Kidney (tissue), 14 donors: ENCODE data around the gene HSPA1A. TPM values are rescaled to one million over a fixed set of nuclear protein-coding genes. Genes with fewer than 3 reads are reported as not detected.

Experiments
- DNase-seq, 5 donors: peaks; one replicate each; pipeline ENCODE4 v3.0.0-alpha.2; 2013 to 2020
- FAIRE-seq: peaks from 2 replicates; lab custom pipeline; 2012; peaks lifted over from hg19 to GRCh38; lab: Jason Lieb, UNC
- H3K27ac ChIP-seq, 2 donors: one replicate each; pipeline ENCODE4 v1.7.0; 2013; ENCODE audit warnings: low read depth in 2 of 2, low read length in 2 of 2, inconsistent platforms in 1 of 2
- H3K27me3 ChIP-seq: one replicate; pipeline ENCODE4 v1.7.1; 2013; ENCODE audit warnings: low read length, inconsistent platforms; ENCODE audit not compliant: control insufficient read depth, insufficient read depth
- H3K36me3 ChIP-seq, 3 donors: one replicate each; pipeline versions ENCODE4 v1.7.0 to v1.7.1; 2013; ENCODE audit warnings: low read length in 3 of 3, control low read depth in 1 of 3, inconsistent platforms in 1 of 3; ENCODE audit not compliant: insufficient read depth in 3 of 3, control insufficient read depth in 2 of 3
- H3K4me1 ChIP-seq, 3 donors: one replicate each; pipeline versions ENCODE4 v1.7.0 to v1.7.1; 2013; ENCODE audit warnings: low read length in 3 of 3, inconsistent platforms in 1 of 3, low read depth in 1 of 3; ENCODE audit not compliant: control insufficient read depth in 2 of 3, insufficient read depth in 2 of 3
- H3K4me3 ChIP-seq, 3 donors: one replicate each; pipeline versions ENCODE4 v1.7.0 to v1.8.1; 2013; ENCODE audit warnings: low read length in 3 of 3, control low read depth in 1 of 3, inconsistent platforms in 1 of 3
- H3K9ac ChIP-seq, 3 donors: one replicate each; pipeline versions ENCODE4 v1.7.0 to v1.7.1; 2013; ENCODE audit warnings: low read length in 3 of 3, control low read depth in 1 of 3, inconsistent platforms in 1 of 3
- H3K9me3 ChIP-seq, 3 donors: one replicate each; pipeline versions ENCODE4 v1.7.0 to v1.7.1; 2013; ENCODE audit warnings: low read length in 3 of 3, control low read depth in 1 of 3, inconsistent platforms in 1 of 3; ENCODE audit not compliant: control insufficient read depth in 2 of 3, insufficient read depth in 1 of 3
- CTCF ChIP-seq: IDR thresholded peaks from 3 replicates; pipeline ENCODE4 v1.5.1; 2012; ENCODE audit warnings: mild to moderate bottlenecking, moderate library complexity, borderline replicate concordance; ENCODE audit not compliant: insufficient read depth; ENCODE audit errors: extremely low read depth
- intact Hi-C: fragments of 100-400 bp; cut with DNase I; formaldehyde crosslinking; loops from one replicate; pipeline ENCODE4 v1.11.1; 2022
- polyA plus RNA-seq: library from polyadenylated mRNA; stranded (reverse); fragments of 350-450 nt; fragmentation: Illumina TruSeq; extraction: RNeasy Lipid Tissue Mini Kit (QIAGEN cat#74804); gene quantifications from one replicate; pipeline ENCODE4 v1.2.3, GENCODE V29; 2014; ENCODE audit warnings: low read depth, low replicate concordance; ENCODE audit not compliant: insufficient read depth
- total RNA-seq: library from RNA; stranded (reverse); fragmentation: NEBNext Ultra II Directional; extraction: Animal tissue kit (Norgen Biotek cat#: 25700); gene quantifications from one replicate; pipeline ENCODE4 v1.2.1, GENCODE V29; 2021
- donor health status: control.
- donor health status: control.
- donor health status: control.
- donor health status: control.
- donor health status: control.
- donor health status: DM: yes; HTN: yes; CAD: no.
- donor health status: Normal renal cell carcinoma (clear cell type).

HSPA1A gene
- total and polyA plus RNA-seq, 2 donors from 2014 or later, result 133 to 209 TPM

GRCh38 chr6:31858707-31859106 lies 43.4 kb downstream of the HSPA1A start:
- Histone ChIP-seq H3K9ac (no peak overlapping the region), H3K4me1 (peaks cover 0 to 6% (median 0%) of the 10 kb centered on the region in 3 donors), H3K36me3 (peaks cover 0 to 15% (median 13%) of the 10 kb centered on the region in 3 donors), H3K4me3 (no peak overlapping the region), H3K27ac (no peak overlapping the region), H3K9me3 (no peaks in the 10 kb centered on the region), H3K27me3 (no peaks in the 10 kb centered on the region)
- no peak for TF ChIP-seq CTCF
- DNase-seq, result no peak
- no peak for FAIRE-seq
- intact Hi-C loops, result no loop called here

- FAIRE-seq (no peak), DNase-seq (no peak)
- Histone ChIP-seq H3K27me3 (no peaks in the 10 kb centered on the region), H3K9ac (no peak overlapping the region), H3K9me3 (no peaks in the 10 kb centered on the region), H3K4me1 (peaks cover 0 to 8% (median 7%) of the 10 kb centered on the region in 3 donors), H3K4me3 (no peak overlapping the region), H3K27ac (no peak overlapping the region), H3K36me3 (peaks cover 0 to 15% (median 13%) of the 10 kb centered on the region in 3 donors)
- intact Hi-C loops, result no loop called here
- no peak for TF ChIP-seq CTCF
Measured at GRCh38 chr6:31859923-31860322, 44.6 kb downstream of the HSPA1A start.

GRCh38 chr6:31860349-31860748 lies 45.0 kb downstream of the HSPA1A start:
- H3K9me3 ChIP-seq, result no peaks in the 10 kb centered on the region
- H3K4me1 ChIP-seq, result peaks cover 0 to 11% (median 7%) of the 10 kb centered on the region in 3 donors
- DNase-seq, result no peak
- H3K4me3 ChIP-seq, result no peak overlapping the region
- peaks cover 0 to 15% (median 13%) of the 10 kb centered on the region in 3 donors for H3K36me3 ChIP-seq
- FAIRE-seq, result no peak
- H3K27ac ChIP-seq, result no peak overlapping the region
- H3K27me3 ChIP-seq, result no peaks in the 10 kb centered on the region
- TF ChIP-seq CTCF, result no peak
- intact Hi-C loops, result no loop called here
- no peak overlapping the region for H3K9ac ChIP-seq

- FAIRE-seq (no peak), DNase-seq (no peak)
- H3K27me3 ChIP-seq, result no peaks in the 10 kb centered on the region
- no peak overlapping the region for H3K9ac ChIP-seq
- no peak overlapping the region for H3K4me3 ChIP-seq
- no peaks in the 10 kb centered on the region for H3K9me3 ChIP-seq
- peaks cover 0 to 18% (median 9%) of the 10 kb centered on the region in 3 donors for H3K4me1 ChIP-seq
- no peak for TF ChIP-seq CTCF
- no peak overlapping the region for H3K27ac ChIP-seq
- peaks cover 0 to 15% (median 13%) of the 10 kb centered on the region in 3 donors for H3K36me3 ChIP-seq
- intact Hi-C loops, result no loop called here
Measured at GRCh38 chr6:31861150-31861549, 45.8 kb downstream of the HSPA1A start.
